ENCODE data around the gene DSC1.

The DSC1 gene

GRCh38 chr18:31103423-31103822 is 59.2 kb downstream of the DSC1 start:
- no peak for DNase-seq (ENCODE audit: low read depth)

- no peak for DNase-seq (ENCODE audit: low read depth)
Measured at GRCh38 chr18:31102941-31103340, 59.7 kb downstream of the DSC1 start.

- no peak for DNase-seq (ENCODE audit: low read depth)
Measured at GRCh38 chr18:31102025-31102684, 60.5 kb downstream of the DSC1 start, which contains the start of gene DSC2. DSC2 (minus strand) TSS chr18:31102421; CDS start chr18:31101971, 450 bp downstream.

- DNase-seq (ENCODE audit: low read depth), result no peak
Measured at GRCh38 chr18:31101183-31102024, 61.3 kb downstream of the DSC1 start.

GRCh38 chr18:31100436-31101182 is 62.0 kb downstream of the DSC1 start:
- no peak for DNase-seq (ENCODE audit: low read depth)

- no peak for DNase-seq (ENCODE audit: low read depth)
Measured at GRCh38 chr18:31099450-31100230, 63.0 kb downstream of the DSC1 start.

GRCh38 chr18:31098878-31099277 is 63.8 kb downstream of the DSC1 start:
- no peak for DNase-seq (ENCODE audit: low read depth)

- no peak for DNase-seq (ENCODE audit: low read depth)
Measured at GRCh38 chr18:31097666-31098065, 65.0 kb downstream of the DSC1 start.

- DNase-seq (ENCODE audit: low read depth), result no peak
Measured at GRCh38 chr18:31093880-31094279, 68.8 kb downstream of the DSC1 start.

GRCh38 chr18:31093294-31093693 is 69.4 kb downstream of the DSC1 start:
- no peak for DNase-seq (ENCODE audit: low read depth)

- DNase-seq (ENCODE audit: low read depth), result no peak
Measured at GRCh38 chr18:31091350-31091749, 71.3 kb downstream of the DSC1 start.

GRCh38 chr18:31088532-31088931 is 74.1 kb downstream of the DSC1 start:
- no peak for DNase-seq (ENCODE audit: low read depth)

- no peak for DNase-seq (ENCODE audit: low read depth)
Measured at GRCh38 chr18:31079973-31080372, 82.7 kb downstream of the DSC1 start.

All from ELR (cell line).